H1 (cell line): Measurements from ENCODE around the gene TMEM181. TPM values are rescaled to one million over a fixed set of nuclear protein-coding genes. Genes with fewer than 3 reads are reported as not detected.

Experiments used
- CTCF ChIA-PET: fragments of 300-600 bp; sonication (Branson Sonifier 250); formaldehyde crosslinking; loops from one replicate; lab custom pipeline; 2021; ENCODE audit not compliant: partially characterized antibody; lab: Charles Lee
- POLR2A ChIA-PET: fragments of 300-600 bp; sonication (Branson Sonifier 250); formaldehyde crosslinking; loops from one replicate; lab custom pipeline; 2021; ENCODE audit warnings: inconsistent platforms; ENCODE audit not compliant: partially characterized antibody; lab: Charles Lee
- DNase-seq, 2 experiments: peaks; one replicate each; pipeline versions ENCODE4 v3.0.0 to v3.0.0-alpha.2; 2010 to 2022; ENCODE audit warnings: low spot score in 2 of 2, low read depth in 1 of 2, mixed read lengths in 1 of 2
- FAIRE-seq: peaks from 2 replicates; lab custom pipeline; 2011; peaks lifted over from hg19 to GRCh38; lab: Jason Lieb, UNC
- H2AFZ ChIP-seq: 2 replicates; pipeline ENCODE4 v1.8.1; 2012; ENCODE audit warnings: low read length, inconsistent platforms
- H2AK5ac ChIP-seq: 2 replicates; pipeline ENCODE4 v1.6.1; 2013; ENCODE audit warnings: low read depth, low read length
- H2BK120ac ChIP-seq: replicated peaks from 2 replicates; pipeline ENCODE3; 2013; ENCODE audit warnings: low read depth, low read length, inconsistent platforms
- H2BK12ac ChIP-seq: 2 replicates; pipeline ENCODE4 v1.6.1; 2013; ENCODE audit warnings: low read depth, low read length
- H2BK15ac ChIP-seq: 2 replicates; pipeline ENCODE4 v1.6.1; 2013; ENCODE audit warnings: low read length
- H2BK20ac ChIP-seq: 2 replicates; pipeline ENCODE4 v1.6.1; 2013; ENCODE audit warnings: low read length
- H2BK5ac ChIP-seq: 2 replicates; pipeline ENCODE4 v1.6.1; 2013; ENCODE audit warnings: low read depth, low read length
- H3K14ac ChIP-seq: 2 replicates; pipeline ENCODE4 v1.6.1; 2013; ENCODE audit warnings: inconsistent platforms; ENCODE audit not compliant: insufficient read length
- H3K18ac ChIP-seq: 2 replicates; pipeline ENCODE4 v1.6.1; 2013; ENCODE audit warnings: low read length; ENCODE audit errors: extremely low read depth
- H3K23ac ChIP-seq: 2 replicates; pipeline ENCODE4 v1.6.1; 2013; ENCODE audit warnings: inconsistent platforms; ENCODE audit not compliant: insufficient read length
- H3K23me2 ChIP-seq: 2 replicates; pipeline ENCODE4 v1.6.1; 2013; ENCODE audit warnings: low read depth, low read length
- H3K27ac ChIP-seq: 2 replicates; pipeline ENCODE4 v1.6.1; 2011; ENCODE audit warnings: low read depth, low read length, inconsistent platforms
- H3K27me3 ChIP-seq, 4 experiments: replicated peaks in 1 of 4; 1 replicate in 1 of 4; 2 replicates in 3 of 4; pipeline versions ENCODE4 v1.6.1 to v1.8.1; 2011 to 2013; ENCODE audit warnings: low read length in 3 of 4, mild to moderate bottlenecking in 3 of 4, inconsistent platforms in 2 of 4, mixed read lengths in 2 of 4, moderate library complexity in 1 of 4; ENCODE audit not compliant: control insufficient read depth in 3 of 4, insufficient read depth in 3 of 4; ENCODE audit errors: extremely low read depth in 1 of 4
- H3K36me3 ChIP-seq, 4 experiments: 2 replicates each; pipeline versions ENCODE4 v1.6.1 to v1.8.1; 2011 to 2013; ENCODE audit warnings: mild to moderate bottlenecking in 4 of 4, low read length in 3 of 4, moderate library complexity in 2 of 4, control low read depth in 1 of 4, inconsistent platforms in 1 of 4; ENCODE audit not compliant: insufficient read depth in 4 of 4, control insufficient read depth in 2 of 4
- H3K4ac ChIP-seq: replicated peaks from 2 replicates; pipeline ENCODE3; 2013; ENCODE audit warnings: low read length, low read depth, mixed read lengths, inconsistent platforms; ENCODE audit not compliant: insufficient read length
- H3K4me1 ChIP-seq, 4 experiments: replicated peaks in 1 of 4; 1 replicate in 1 of 4; 2 replicates in 3 of 4; pipeline versions ENCODE4 v1.6.1 to v1.8.1; 2011 to 2013; ENCODE audit warnings: low read length in 3 of 4, inconsistent platforms in 2 of 4, mixed read lengths in 1 of 4; ENCODE audit not compliant: insufficient read depth in 4 of 4, control insufficient read depth in 3 of 4
- H3K4me2 ChIP-seq, 2 experiments: 2 replicates each; pipeline versions ENCODE4 v1.6.1 to v1.8.1; 2011 to 2013; ENCODE audit warnings: low read depth in 2 of 2, low read length in 2 of 2, control low read depth in 1 of 2, inconsistent platforms in 1 of 2, mild to moderate bottlenecking in 1 of 2; ENCODE audit not compliant: insufficient read depth in 1 of 2
- H3K4me3 ChIP-seq, 4 experiments: fragments of 200-600, 300-600 bp in 1 of 4; sonication (generic), shearing (Covaris generic), sonication (Bioruptor Twin) in 1 of 4; 2 replicates each; pipeline versions ENCODE4 v1.5.1 to v1.8.1; 2011 to 2016; ENCODE audit warnings: low read length in 4 of 4, low read depth in 3 of 4, control low read depth in 2 of 4, inconsistent platforms in 2 of 4, mild to moderate bottlenecking in 2 of 4, mixed read lengths in 1 of 4, moderate library complexity in 1 of 4; ENCODE audit not compliant: insufficient read depth in 2 of 4; ENCODE audit errors: extremely low read depth in 1 of 4
- H3K56ac ChIP-seq: replicated peaks from 2 replicates; pipeline ENCODE3; 2013; ENCODE audit warnings: low read depth, mild to moderate bottlenecking, mixed read lengths, low read length, inconsistent platforms; ENCODE audit not compliant: insufficient read length
- H3K79me1 ChIP-seq: 2 replicates; pipeline ENCODE4 v1.6.1; 2013; ENCODE audit warnings: low read depth, low read length, control low read depth
- H3K79me2 ChIP-seq, 2 experiments: 2 replicates each; pipeline versions ENCODE4 v1.6.1 to v1.8.1; 2012 to 2013; ENCODE audit warnings: low read length in 2 of 2, mild to moderate bottlenecking in 2 of 2, inconsistent platforms in 1 of 2; ENCODE audit not compliant: insufficient read depth in 2 of 2, control insufficient read depth in 1 of 2
- H3K9ac ChIP-seq, 4 experiments: replicated peaks in 1 of 4; 1 replicate in 1 of 4; 2 replicates in 3 of 4; pipeline versions ENCODE4 v1.6.1 to v1.8.1; 2011 to 2013; ENCODE audit warnings: low read depth in 3 of 4, low read length in 3 of 4, control low read depth in 2 of 4, mild to moderate bottlenecking in 2 of 4, moderate library complexity in 2 of 4, inconsistent platforms in 1 of 4; ENCODE audit errors: extremely low read depth in 1 of 4
- H3K9me3 ChIP-seq, 2 experiments: 2 replicates each; pipeline versions ENCODE4 v1.6.1 to v1.8.1; 2012 to 2013; ENCODE audit warnings: mild to moderate bottlenecking in 2 of 2, moderate library complexity in 2 of 2, control low read depth in 1 of 2, inconsistent platforms in 1 of 2, low read depth in 1 of 2, low read length in 1 of 2, mixed read lengths in 1 of 2; ENCODE audit not compliant: insufficient read depth in 2 of 2
- H4K20me1 ChIP-seq, 2 experiments: replicated peaks in 1 of 2; 2 replicates each; pipeline versions ENCODE3 to v1.8.1; 2011 to 2013; ENCODE audit warnings: inconsistent platforms in 2 of 2, low read length in 2 of 2, mild to moderate bottlenecking in 1 of 2; ENCODE audit not compliant: insufficient read depth in 2 of 2, control insufficient read depth in 1 of 2
- H4K5ac ChIP-seq: 2 replicates; pipeline ENCODE4 v1.6.1; 2013; ENCODE audit warnings: low read length, low read depth, mixed read lengths, inconsistent platforms; ENCODE audit not compliant: insufficient read length
- H4K8ac ChIP-seq: 2 replicates; pipeline ENCODE4 v1.8.0; 2013; ENCODE audit warnings: mild to moderate bottlenecking, moderate library complexity, low read length, inconsistent platforms; ENCODE audit not compliant: insufficient read depth; ENCODE audit errors: extremely low read depth
- H4K91ac ChIP-seq: replicated peaks from 2 replicates; pipeline ENCODE3; 2013; ENCODE audit warnings: low read length, mixed read lengths, inconsistent platforms; ENCODE audit not compliant: insufficient read length
- CBX8 ChIP-seq: fragments of 300-800, 300-1000 bp; sonication (generic); IDR thresholded peaks from 2 replicates; pipeline ENCODE4 v1.7.1; 2016; ENCODE audit warnings: low read depth, low read length, borderline replicate concordance
- E2F6 ChIP-seq: IDR thresholded peaks from 2 replicates; pipeline ENCODE4 v1.6.1; 2012; ENCODE audit warnings: inconsistent platforms
- EGR1 ChIP-seq: IDR thresholded peaks from 2 replicates; pipeline ENCODE4 v1.6.1; 2011; ENCODE audit warnings: low read depth, low read length, borderline replicate concordance
- EZH2 ChIP-seq: fragments of 200-600 bp; sonication (generic); IDR thresholded peaks from 2 replicates; pipeline ENCODE4 v1.7.1; 2012; ENCODE audit warnings: low read depth, mild to moderate bottlenecking, moderate library complexity, low read length, inconsistent platforms; ENCODE audit not compliant: severe bottlenecking
- MAX ChIP-seq: IDR thresholded peaks from 2 replicates; pipeline ENCODE4 v1.6.1; 2012; ENCODE audit warnings: inconsistent platforms
- NANOG ChIP-seq: IDR thresholded peaks from 2 replicates; pipeline ENCODE4 v1.6.1; 2011; ENCODE audit warnings: low read length, low read depth, mild to moderate bottlenecking, inconsistent platforms; ENCODE audit not compliant: insufficient read depth, poor library complexity, severe bottlenecking
- RNF2 ChIP-seq: fragments of 200-900, 300-1000 bp; sonication (generic); IDR thresholded peaks from 2 replicates; pipeline ENCODE4 v1.7.1; 2016; ENCODE audit warnings: borderline replicate concordance, low read depth, mild to moderate bottlenecking, antibody characterized with exemption, low read length; ENCODE audit not compliant: poor library complexity, severe bottlenecking; ENCODE audit errors: missing control alignments
- SAP30 ChIP-seq: fragments of 300-600 bp; sonication (generic); IDR thresholded peaks from 2 replicates; pipeline ENCODE4 v1.7.1; 2012; ENCODE audit warnings: low read length, moderate library complexity, mild to moderate bottlenecking, inconsistent platforms; ENCODE audit not compliant: insufficient read depth, insufficient replicate concordance
- SIRT6 ChIP-seq: IDR thresholded peaks from one replicate; pipeline ENCODE4 v1.7.1; 2012; ENCODE audit warnings: low read length, inconsistent platforms
- SRF ChIP-seq: IDR thresholded peaks from 2 replicates; pipeline ENCODE4 v1.6.1; 2011; ENCODE audit warnings: mild to moderate bottlenecking, low read depth, low read length, moderate library complexity
- WGBS, 2 experiments: shearing (Covaris generic) in 1 of 2; methylation state at CpG; one replicate each; pipeline versions ENCODE4 v1.1.6 to v1.1.7; 2013 to 2015; ENCODE audit warnings: low lambda C conversion rate in 2 of 2, mixed read lengths in 2 of 2, inconsistent platforms in 1 of 2, low coverage in 1 of 2, missing lambda C conversion rate in 1 of 2; ENCODE audit not compliant: insufficient replicate concordance in 2 of 2, insufficient coverage in 1 of 2, insufficient read length in 1 of 2; ENCODE audit errors: extremely low coverage in 1 of 2, missing lambda C conversion rate in 1 of 2; 5-methylcytosine and 5-hydroxymethylcytosine counted together
- polyA plus RNA-seq, 7 experiments: library from polyadenylated mRNA; depleted of rRNA in 3 of 7; stranded (reverse) in 5 of 7; unstranded in 2 of 7; fragments of >200 nt in 5 of 7; fragments of 200-250 nt in 2 of 7; gene quantifications; 1 replicate in 5 of 7; 2 replicates in 1 of 7; 4 replicates in 1 of 7; pipeline versions ENCODE4 v1.2.1 to v1.2.3, GENCODE V29; 2011 to 2013; ENCODE audit warnings: missing spikeins in 2 of 7, mixed read lengths in 2 of 7
- total RNA-seq: library from RNA; stranded (reverse); fragmentation: NEBNext Ultra II Directional; extraction: Animal tissue kit (Norgen Biotek cat#: 25700); gene quantifications from 2 replicates; pipeline ENCODE4 v1.2.1, GENCODE V29; 2021

Gene TMEM181
- total and polyA plus RNA-seq, 2 of the 8 experiments (the other 6 are each of a cell fraction or from before 2014, with no cell fraction given): 8.6 to 19.0 TPM

GRCh38 chr6:158666628-158667359, 106.9 kb downstream of the TMEM181 start:
- H2BK20ac ChIP-seq: no peak overlapping the region
- H3K56ac ChIP-seq: no peak overlapping the region
- FAIRE-seq: no peak
- ChIA-PET POLR2A (interaction anchor here (0.5 kb wide), 1 partner anchor 65 kb away, joined by 3 read pairs; no protein-coding TSS in a partner anchor), CTCF (interaction anchor here (1.2 to 2.0 kb wide), 4 partner anchors 8 to 61 kb away, joined by 3 to 5 read pairs (median 4); no protein-coding TSS in a partner anchor)
- H3K9me3 ChIP-seq: no peaks in the 10 kb centered on the region
- no peak overlapping the region for H2BK15ac ChIP-seq
- H3K14ac ChIP-seq: no peak overlapping the region
- H3K79me1 ChIP-seq: no peaks in the 10 kb centered on the region
- H2BK120ac ChIP-seq: no peak overlapping the region
- H4K5ac ChIP-seq: no peak overlapping the region
- no peaks in the 10 kb centered on the region for H4K20me1 ChIP-seq
- no peak overlapping the region for H3K4me3 ChIP-seq
- H3K4me2 ChIP-seq: no peak overlapping the region
- no peak overlapping the region for H3K18ac ChIP-seq
- WGBS, 2 experiments: 83% methylated on average over 14 of the region's 14 CpGs; no CpG with 5 or more reads in 1 of the 2 experiments
- no peak overlapping the region for H2BK5ac ChIP-seq
- no peaks in the 10 kb centered on the region; a peak in 1 of 7 replicates for H3K27me3 ChIP-seq
- no peak overlapping the region for H2AK5ac ChIP-seq
- H3K36me3 ChIP-seq: no peaks in the 10 kb centered on the region
- H2BK12ac ChIP-seq: no peak overlapping the region
- H4K8ac ChIP-seq: no peak overlapping the region
- no peaks in the 10 kb centered on the region for H3K23me2 ChIP-seq
- no peak overlapping the region for H3K27ac ChIP-seq
- H3K79me2 ChIP-seq: no peaks in the 10 kb centered on the region
- no peak overlapping the region for H2AFZ ChIP-seq
- no peak overlapping the region for H3K9ac ChIP-seq
- no peak overlapping the region for H3K23ac ChIP-seq
- no peak for DNase-seq
- peaks cover 0 to 8% (median 2%) of the 10 kb centered on the region in 4 experiments; a peak in 4 of 7 replicates for H3K4me1 ChIP-seq
- H3K4ac ChIP-seq: no peak overlapping the region
- no peak overlapping the region for H4K91ac ChIP-seq
- no peak for TF ChIP-seq SIRT6
- TF ChIP-seq RNF2: no peak
- no peak for TF ChIP-seq E2F6
- TF ChIP-seq CBX8: no peak
- no peak for TF ChIP-seq EZH2
- TF ChIP-seq EGR1: no peak
- no peak for TF ChIP-seq NANOG
- no peak for TF ChIP-seq MAX
- TF ChIP-seq SRF: no peak
- TF ChIP-seq SAP30: no peak
